Measurements from ENCODE around the gene ASCC2. TPM values are rescaled to one million over a fixed set of nuclear protein-coding genes. Genes with fewer than 3 reads are reported as not detected.

ASCC2 gene
- total and polyA plus RNA-seq, 12 donors: 44.8 to 153 (median 74.7) TPM

GRCh38 chr22:29765905-29766631 lies 72.0 kb downstream of the ASCC2 start:
- H3K27me3 ChIP-seq: no peaks in the 10 kb centered on the region

GRCh38 chr22:29762263-29762662 lies 75.8 kb downstream of the ASCC2 start:
- Histone ChIP-seq H3K4me3 (no peak overlapping the region), H3K27me3 (no peaks in the 10 kb centered on the region), H3K27ac (no peak overlapping the region), H3K4me1 (replicated peaks in 1 of 2) (peaks cover 8 to 11% of the 10 kb centered on the region in 2 donors), H3K9me3 (replicated peaks in 1 of 3) (no peaks in the 10 kb centered on the region), H3K36me3 (replicated peaks in 1 of 2) (no peaks in the 10 kb centered on the region)
- WGBS, 4 donors: 80 to 93% (median 86%) methylated on average over 15 of the region's 15 CpGs
- TF ChIP-seq CTCF (IDR thresholded peaks at IDR 0.05) (no peak), POLR2A (IDR thresholded peaks at IDR 0.05) (no peak)
- DNase-seq: no peak
- intact Hi-C loops (cut with DNase I): no loop called here

More at GRCh38 chr22:29765905-29766631, 72.0 kb downstream of the ASCC2 start:
- Histone ChIP-seq H3K4me1 (replicated peaks in 1 of 2) (peaks cover 18 to 22% of the 10 kb centered on the region in 2 donors), H3K9me3 (replicated peaks in 1 of 3) (no peaks in the 10 kb centered on the region), H3K27ac (peak overlapping the region in 4 of 5 donors; percentile 65 to 93 (median 84)), H3K4me3 (peak overlapping the region in 3 of 4 donors; percentile 66 to 93 (median 85)), H3K36me3 (replicated peaks in 1 of 2) (peaks cover 0 to 21% of the 10 kb centered on the region in 2 donors)
- intact Hi-C loops (cut with DNase I): no loop called here
- TF ChIP-seq CTCF (IDR thresholded peaks at IDR 0.05) (no peak), POLR2A (IDR thresholded peaks at IDR 0.05) (no peak)
- WGBS, 4 donors: 50 to 60% (median 55%) methylated on average over 13 to 15 of the region's 15 CpGs
- peak in 2 of 7 donors; percentile 25 to 57 for DNase-seq

- no peak for DNase-seq
- Histone ChIP-seq H3K4me1 (replicated peaks in 1 of 2) (no peaks in the 10 kb centered on the region), H3K4me3 (no peak overlapping the region), H3K36me3 (replicated peaks in 1 of 2) (no peaks in the 10 kb centered on the region), H3K27me3 (no peaks in the 10 kb centered on the region), H3K9me3 (replicated peaks in 1 of 3) (no peaks in the 10 kb centered on the region), H3K27ac (no peak overlapping the region)
- 42 to 65% (median 56%) methylated on average over 5 of the region's 5 CpGs for WGBS, 4 donors
- intact Hi-C loops (cut with DNase I): no loop called here
- no peak for TF ChIP-seq CTCF (IDR thresholded peaks at IDR 0.05)
Observed at GRCh38 chr22:29758959-29759358, 79.1 kb downstream of the ASCC2 start.

- no peak for TF ChIP-seq CTCF (IDR thresholded peaks at IDR 0.05)
- no peak for TF ChIP-seq POLR2A (IDR thresholded peaks at IDR 0.05)
- Histone ChIP-seq H3K4me3 (no peak overlapping the region), H3K4me1 (replicated peaks in 1 of 2) (no peaks in the 10 kb centered on the region), H3K27me3 (no peaks in the 10 kb centered on the region), H3K27ac (no peak overlapping the region), H3K36me3 (replicated peaks in 1 of 2) (no peaks in the 10 kb centered on the region), H3K9me3 (replicated peaks in 1 of 3) (no peaks in the 10 kb centered on the region)
- intact Hi-C loops (cut with DNase I): no loop called here
- no peak for DNase-seq
- WGBS, 4 donors: 80 to 88% (median 83%) methylated on average over 6 to 7 of the region's 7 CpGs
Observed at GRCh38 chr22:29758068-29758622, 79.9 kb downstream of the ASCC2 start.
